GM19372 (cell line): ENCODE measurements around the gene KANSL1.

Source experiments
- ATAC-seq: cut with Tn5 transposase; IDR thresholded peaks from one replicate; pipeline ENCODE4 v1.9.1; 2021; ENCODE audit warnings: mild to moderate bottlenecking, low read depth, moderate library complexity; ENCODE audit not compliant: unreplicated experiment

Gene KANSL1

GRCh38 chr17:45992175-45992574 is 201.1 kb downstream of the KANSL1 start:
- no peak for ATAC-seq

- no peak for ATAC-seq
Measured at GRCh38 chr17:45991341-45991740, 201.9 kb downstream of the KANSL1 start.

- ATAC-seq = no peak
Measured at GRCh38 chr17:45990886-45991285, 202.3 kb downstream of the KANSL1 start.

GRCh38 chr17:45989759-45990158 is 203.5 kb downstream of the KANSL1 start:
- ATAC-seq = no peak

GRCh38 chr17:45987706-45988105 is 205.5 kb downstream of the KANSL1 start:
- no peak for ATAC-seq

GRCh38 chr17:45986056-45986455 is 207.2 kb downstream of the KANSL1 start:
- no peak for ATAC-seq

- ATAC-seq = no peak
Measured at GRCh38 chr17:45985447-45985846, 207.8 kb downstream of the KANSL1 start.

- no peak for ATAC-seq
Measured at GRCh38 chr17:45984368-45984767, 208.9 kb downstream of the KANSL1 start.

GRCh38 chr17:45983614-45984310 is 209.5 kb downstream of the KANSL1 start:
- ATAC-seq = no peak

- ATAC-seq = no peak
Measured at GRCh38 chr17:45982791-45983613, 210.2 kb downstream of the KANSL1 start.

- no peak for ATAC-seq
Measured at GRCh38 chr17:45981306-45981705, 211.9 kb downstream of the KANSL1 start.

- no peak for ATAC-seq
Measured at GRCh38 chr17:45980855-45981254, 212.4 kb downstream of the KANSL1 start.
